Jurkat, Clone E6-1 (cell line): ENCODE data around the gene KIRREL3.

ENCODE experiments used
- DNase-seq: peaks from one replicate; pipeline ENCODE4 v3.0.0-alpha.2; 2011; ENCODE audit warnings: low read depth, low spot score
- H3K4me3 ChIP-seq: 2 replicates; pipeline ENCODE4 v1.5.1; 2011; ENCODE audit warnings: mild to moderate bottlenecking, low read length, control low read depth, moderate library complexity

The KIRREL3 gene

DNA sequence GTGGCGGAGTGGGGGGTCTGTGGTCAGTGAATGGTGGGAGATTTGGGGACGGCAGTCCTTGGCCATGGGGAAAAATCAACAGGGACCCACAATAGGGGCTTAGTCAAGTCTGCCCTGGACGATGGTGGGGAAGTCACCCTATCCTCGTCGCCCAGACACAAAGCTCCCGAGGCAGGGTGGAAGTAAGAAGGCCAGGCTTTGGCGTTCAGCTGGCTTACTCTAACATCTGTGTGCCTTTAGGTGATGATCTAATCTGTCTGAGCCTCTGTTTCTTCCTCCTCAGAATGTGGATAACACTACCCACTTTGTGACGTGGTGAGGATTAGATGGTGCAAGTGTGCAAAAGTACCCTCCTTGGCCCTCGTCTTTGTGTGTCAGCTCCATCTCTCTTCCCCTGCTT lies 452.9 kb downstream of the KIRREL3 start:
- no peak for DNase-seq
- no peak overlapping the region for H3K4me3 ChIP-seq

DNA sequence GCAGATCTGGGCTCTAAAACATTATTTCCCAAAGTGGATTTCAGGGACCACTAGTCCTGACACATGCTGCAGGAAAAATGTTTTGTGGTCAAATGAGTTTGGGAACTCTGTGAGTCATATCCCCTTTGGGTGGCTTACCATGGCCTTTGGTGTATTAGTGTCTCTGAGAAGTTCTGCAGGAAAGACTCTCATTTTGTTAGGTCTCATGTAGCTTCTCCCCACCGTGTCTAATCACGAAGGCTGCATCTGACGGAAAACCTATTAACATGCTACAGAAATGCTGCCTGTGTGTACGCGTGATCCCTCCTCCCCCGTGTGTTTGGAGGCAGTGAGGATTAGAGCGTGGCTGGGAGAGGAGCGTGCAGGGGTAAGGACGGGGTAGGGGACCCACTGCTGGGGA lies 453.4 kb downstream of the KIRREL3 start:
- no peak for DNase-seq
- no peak overlapping the region for H3K4me3 ChIP-seq

DNA sequence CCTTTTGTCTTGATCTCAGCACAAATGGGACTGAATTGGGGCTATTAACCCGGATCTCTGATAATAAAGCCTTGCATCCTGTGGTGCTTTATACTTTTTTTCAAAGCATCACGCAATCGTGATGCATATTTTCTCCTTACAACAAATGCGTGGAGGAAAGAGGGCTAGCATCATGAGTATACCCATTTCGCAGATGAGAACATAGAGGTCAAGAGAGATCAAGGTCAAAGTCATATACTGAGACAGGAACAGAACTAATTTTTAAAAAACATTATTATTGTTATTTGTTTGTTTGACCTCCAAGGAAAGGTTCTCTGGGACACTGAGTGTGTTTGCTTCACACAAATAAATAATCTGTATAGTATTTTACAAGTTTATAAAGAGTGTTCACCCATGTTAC lies 453.9 kb downstream of the KIRREL3 start:
- DNase-seq = no peak
- H3K4me3 ChIP-seq = no peak overlapping the region

DNA sequence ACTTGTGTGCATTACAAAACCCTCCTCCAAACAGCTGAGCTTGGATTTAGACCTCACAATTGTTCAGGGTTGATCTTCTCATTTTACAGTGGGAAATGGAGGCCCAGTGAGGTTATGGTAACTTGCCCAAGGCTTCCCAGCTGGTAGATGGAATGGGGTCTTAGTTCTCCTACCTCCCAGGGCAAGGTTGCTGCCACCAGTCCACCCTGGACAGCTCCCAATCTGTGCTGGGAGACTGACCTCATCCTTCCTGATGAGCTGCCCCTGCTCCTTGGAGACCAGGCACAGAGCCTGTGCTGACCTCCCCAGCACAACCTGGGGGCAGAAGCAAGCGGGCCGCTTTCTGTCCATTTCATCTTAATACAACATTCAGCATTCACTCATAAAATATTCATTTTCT lies 454.4 kb downstream of the KIRREL3 start:
- no peak for DNase-seq
- no peak overlapping the region for H3K4me3 ChIP-seq

DNA sequence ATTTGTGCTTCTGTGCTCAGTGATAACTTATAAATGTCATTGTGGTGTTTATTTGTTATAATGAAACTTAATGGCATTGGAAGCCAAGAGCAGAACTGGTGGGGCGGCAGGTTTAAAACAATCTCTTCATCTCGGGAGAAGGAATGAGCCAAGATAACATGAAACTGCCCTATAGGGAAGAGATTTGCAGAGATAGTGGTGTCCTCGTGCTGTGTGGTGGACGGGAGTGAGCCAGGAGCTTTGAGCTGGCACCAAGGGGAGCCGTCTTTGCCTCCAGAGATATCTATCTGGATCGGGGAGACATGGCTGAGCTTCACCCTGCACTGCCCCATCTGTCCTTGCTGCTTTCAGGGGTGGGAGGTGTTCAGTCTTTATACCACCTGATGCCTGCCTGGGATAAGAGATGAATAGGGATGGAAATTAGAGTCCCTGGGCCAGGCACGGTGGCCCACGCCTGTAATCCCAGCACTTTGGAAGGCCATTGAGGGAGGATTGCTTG lies 455.5 kb downstream of the KIRREL3 start:
- no peak overlapping the region for H3K4me3 ChIP-seq
- no peak for DNase-seq

DNA sequence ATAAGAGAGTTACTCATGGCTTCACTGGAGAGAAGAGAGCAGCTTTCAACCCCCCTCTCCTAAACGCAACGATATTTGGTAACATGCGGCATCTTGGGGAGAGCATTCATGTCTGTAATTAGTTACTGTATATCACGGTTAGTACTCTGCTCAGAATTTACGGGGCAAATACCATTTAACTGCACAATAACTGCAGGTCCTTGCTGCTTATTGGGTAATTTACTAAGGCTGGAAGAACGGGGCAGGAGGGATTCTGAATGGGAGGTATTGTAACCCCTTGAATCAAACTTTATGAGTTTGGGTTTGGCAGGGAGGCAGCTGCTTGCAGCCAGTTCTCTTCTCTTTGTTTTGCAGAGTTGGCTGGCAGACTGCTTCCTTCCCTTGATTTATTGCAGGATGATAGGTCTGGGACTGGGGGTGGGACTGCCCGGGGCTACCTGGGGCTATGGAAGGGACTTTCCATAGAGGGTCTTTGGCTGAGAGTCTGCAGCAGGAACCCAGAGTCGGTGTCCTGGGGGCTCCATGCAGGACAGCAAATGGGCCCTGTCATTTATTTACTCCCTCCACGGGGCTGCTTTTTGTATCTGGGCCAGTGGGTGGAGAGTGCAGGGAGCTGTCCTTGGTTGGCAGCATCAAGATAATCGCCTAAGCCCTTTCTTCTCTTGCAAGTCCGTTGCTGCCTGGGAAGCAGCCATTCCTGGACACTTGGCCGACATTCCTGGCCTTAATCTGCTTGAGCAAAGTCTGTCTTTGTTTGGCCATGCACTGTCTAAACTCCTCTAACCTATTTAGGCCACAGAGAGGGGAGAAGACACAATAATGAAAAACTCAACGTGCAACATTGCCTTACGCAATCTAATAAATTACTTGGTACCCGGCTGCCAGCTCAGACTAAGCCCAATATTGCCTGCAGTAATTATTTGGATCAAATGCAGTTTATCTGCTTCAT lies 456.2 kb downstream of the KIRREL3 start:
- no peak for DNase-seq
- H3K4me3 ChIP-seq = no peak overlapping the region

DNA sequence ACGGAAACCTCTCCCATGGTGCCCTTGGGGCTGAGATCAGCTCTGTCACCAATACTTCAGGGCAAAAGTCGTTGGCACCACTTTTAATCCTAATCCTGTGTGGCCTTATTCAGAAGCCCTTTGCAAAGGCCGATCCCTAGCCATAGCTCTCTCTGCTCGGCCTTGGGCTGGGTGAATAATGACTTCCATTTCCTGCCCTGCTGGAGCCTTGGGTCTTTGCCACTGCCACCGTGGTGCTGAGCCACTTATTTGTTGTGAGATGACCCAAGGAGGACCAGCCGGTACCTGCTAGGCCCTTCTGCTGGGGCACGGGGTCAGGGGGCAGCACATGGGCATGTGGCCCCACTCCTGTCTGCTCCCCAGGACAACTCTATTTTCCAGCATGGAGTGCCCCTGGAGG lies 456.9 kb downstream of the KIRREL3 start:
- no peak overlapping the region for H3K4me3 ChIP-seq
- no peak for DNase-seq

DNA sequence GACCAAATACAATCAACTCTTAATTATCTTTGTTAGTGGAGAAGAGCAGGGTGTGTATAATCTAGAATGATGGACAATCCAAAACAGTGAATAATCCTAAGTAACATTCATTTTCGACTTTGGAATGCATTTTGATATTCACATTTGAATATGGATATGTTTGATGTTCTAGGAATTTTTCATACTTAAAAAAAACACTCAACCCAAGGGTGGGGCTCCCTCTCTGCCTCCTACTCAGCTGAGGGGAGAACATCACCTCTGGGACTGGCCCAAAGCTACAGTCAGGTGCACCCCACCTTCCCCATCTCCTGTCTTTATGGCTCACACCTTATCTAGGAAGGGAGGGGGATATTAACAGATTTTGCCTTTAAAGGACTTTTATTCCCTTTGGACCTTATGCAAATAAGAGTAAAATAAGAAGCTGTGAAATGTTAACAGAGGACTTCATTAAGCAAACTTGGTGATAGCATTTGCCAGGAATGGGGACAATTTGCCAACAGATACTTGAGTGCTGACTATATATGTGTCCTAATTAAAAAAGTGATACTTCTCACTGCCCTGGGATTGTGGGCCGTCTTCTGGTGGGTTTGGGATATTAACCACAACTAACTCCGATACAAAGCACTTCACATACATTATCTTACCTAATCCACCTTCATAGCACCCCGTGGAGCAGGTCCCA lies 458.1 kb downstream of the KIRREL3 start:
- DNase-seq = no peak
- H3K4me3 ChIP-seq = no peak overlapping the region

DNA sequence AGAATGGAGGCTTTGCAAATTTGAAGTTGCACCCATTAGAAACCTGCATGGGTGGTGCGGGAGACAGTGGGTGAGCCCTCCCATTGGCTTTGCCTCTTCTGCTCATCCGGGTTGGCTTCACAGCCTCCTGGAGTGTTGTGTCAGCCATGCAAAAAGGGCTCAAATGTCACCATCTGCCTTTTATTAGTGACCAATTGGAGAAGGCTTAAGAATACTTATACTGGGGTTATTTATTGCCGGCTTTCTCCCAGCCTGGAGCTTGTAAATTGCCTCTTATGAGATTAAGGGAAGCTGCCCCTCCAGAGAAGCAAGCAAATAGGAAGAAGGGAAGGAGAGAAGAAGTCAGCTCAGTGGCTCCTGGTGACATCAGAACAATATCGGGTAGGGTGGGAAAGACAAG lies 462.5 kb downstream of the KIRREL3 start:
- no peak overlapping the region for H3K4me3 ChIP-seq
- DNase-seq = no peak

DNA sequence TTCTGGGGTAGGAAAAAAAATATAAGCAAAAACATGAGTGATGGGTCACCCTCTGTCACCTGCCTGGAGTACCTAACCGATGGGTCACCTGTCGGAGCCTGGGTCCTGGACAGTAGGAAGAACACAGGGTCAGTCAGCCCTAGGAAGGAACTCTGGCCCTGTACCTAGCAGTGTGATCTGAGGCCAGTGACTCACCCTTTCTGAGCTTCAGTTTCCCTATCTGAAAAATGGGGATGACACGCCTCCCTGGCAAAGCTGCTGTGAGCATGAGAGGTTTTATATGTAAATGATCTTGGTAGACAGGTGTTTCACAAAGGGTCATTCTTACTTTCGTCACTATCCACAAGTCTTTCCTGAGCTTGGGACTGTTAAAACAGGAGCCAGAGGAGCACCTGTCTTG lies 463.1 kb downstream of the KIRREL3 start:
- H3K4me3 ChIP-seq = no peak overlapping the region
- DNase-seq = no peak

DNA sequence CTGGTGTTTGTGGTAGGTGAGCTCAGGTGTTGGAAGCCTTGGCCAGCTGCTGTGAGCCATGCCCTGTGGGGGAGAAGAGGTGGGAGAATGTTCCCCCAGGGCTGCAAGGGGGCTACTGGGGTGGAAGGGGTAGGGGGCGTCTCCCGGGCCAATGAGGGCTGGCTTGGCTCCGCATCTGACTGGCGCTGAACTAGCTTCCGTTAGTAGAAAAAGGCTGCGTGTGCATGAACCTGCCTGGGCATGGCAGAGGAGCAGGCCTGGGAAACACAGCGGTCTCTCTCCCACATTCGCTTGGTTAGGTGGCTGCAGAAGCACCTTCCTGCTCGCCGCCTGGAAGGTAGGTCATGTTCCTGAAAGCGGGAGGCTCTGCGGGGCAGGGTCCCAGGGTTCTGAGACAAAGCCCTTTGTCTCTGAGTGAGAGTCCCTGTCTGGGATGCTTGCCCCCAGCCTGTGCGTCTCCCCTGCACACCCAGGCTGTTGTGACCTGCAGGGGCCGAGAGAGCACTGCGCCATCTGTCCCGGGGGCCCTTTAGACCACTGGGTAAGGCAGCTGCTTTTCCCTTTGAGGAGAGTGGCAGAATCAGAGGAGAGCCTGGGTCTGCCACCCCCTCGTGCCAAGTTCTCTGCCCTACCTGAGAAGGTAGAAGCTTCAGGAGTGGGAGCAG lies 466.3 kb downstream of the KIRREL3 start:
- no peak for DNase-seq
- no peak overlapping the region for H3K4me3 ChIP-seq

DNA sequence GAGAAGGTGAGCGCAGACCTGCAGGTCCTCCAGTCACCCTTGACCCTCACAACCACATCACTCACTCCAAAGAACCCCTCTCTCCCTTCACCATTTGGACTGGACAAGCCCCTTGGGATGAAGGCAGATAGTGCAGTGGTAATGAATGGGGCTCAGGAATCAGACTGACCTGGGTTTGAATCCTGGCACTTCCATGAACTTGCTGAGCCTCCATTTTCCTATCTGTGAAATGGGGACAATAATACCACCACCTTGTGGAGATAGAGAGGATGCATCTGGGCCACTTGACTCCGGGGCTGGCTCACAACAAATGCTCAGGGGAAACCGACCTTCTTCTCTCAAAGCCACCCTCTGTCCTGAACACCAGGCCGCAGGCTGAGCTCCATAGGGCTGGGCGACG lies 467.0 kb downstream of the KIRREL3 start:
- no peak for DNase-seq
- no peak overlapping the region for H3K4me3 ChIP-seq

DNA sequence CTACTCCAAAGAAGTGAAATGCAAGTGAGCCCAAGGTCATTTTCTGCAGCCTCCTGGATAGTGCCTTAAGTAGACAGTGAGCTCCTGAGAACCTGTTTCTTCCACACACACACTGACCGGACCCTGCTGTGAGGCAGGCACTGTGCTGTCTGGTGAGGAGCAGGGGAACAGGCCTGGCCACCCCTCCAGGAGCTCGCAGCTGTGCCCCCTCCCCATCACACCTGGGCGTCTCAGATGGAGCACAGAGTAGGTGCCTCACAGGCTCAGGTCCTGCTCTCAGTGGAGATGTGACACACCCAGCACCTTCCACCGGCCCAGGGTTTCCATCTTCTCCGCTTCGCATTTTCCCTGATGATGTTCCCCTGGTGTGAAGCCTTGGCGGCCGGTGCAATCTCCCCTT lies 470.2 kb downstream of the KIRREL3 start:
- H3K4me3 ChIP-seq = no peak overlapping the region
- no peak for DNase-seq

DNA sequence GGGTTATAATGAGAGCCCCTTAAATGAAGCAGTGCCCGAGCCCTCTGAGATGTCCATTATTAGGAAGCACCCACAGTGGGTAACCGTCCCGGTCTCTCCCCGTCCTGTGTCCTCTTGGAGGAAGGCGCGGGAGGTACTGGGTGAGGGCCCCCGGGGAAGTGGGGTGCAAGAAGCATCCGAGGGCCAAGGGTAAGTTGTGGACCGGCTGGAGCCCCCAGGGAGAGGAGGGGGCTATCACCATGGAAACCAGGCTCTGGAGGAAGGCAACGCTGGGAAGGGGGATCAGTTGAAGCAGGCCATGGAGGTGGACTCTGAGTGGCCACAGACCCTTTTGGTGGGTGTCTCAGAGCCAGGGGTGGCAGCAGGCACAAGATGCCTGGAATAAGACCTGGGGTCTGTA lies 471.5 kb downstream of the KIRREL3 start:
- no peak overlapping the region for H3K4me3 ChIP-seq
- no peak for DNase-seq

DNA sequence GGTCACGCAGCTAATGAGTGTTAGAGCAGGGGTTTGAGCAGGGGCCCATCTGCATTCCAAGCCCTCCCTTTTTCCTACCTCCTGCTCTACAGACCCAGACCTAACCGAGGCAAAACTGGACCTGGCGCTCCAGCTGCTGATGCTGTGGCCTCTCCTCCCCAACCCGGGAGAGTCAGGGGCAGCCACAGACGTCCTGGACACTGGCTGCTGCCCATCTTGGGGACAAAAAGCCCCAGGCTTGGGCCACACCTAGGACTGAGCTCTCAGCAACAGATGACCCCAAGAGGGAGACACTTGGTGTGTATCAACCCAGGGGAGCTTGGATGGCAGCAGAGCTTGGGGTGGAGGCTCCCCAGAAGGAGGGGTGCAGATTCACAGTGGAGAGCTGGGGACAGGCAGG lies 472.5 kb downstream of the KIRREL3 start:
- H3K4me3 ChIP-seq = no peak overlapping the region
- no peak for DNase-seq

DNA sequence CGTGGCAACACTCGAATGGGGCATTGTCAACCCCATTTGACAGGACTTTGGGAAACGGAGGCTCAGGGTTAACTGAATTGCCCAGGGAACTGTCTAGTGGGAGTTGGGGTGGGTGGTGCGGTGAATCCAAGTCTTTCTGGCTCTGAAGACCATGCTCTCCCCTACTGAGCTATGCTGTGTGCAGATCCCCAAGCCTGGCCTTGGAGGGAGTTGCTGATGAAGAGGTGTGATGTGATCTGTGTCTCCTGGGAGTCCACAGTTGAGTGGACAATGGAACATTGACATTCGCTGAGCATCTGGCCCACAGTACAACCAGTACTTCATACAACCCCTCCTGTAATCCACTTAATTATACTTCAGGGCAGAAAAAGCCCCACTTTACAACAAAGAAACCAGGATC lies 472.9 kb downstream of the KIRREL3 start:
- no peak overlapping the region for H3K4me3 ChIP-seq
- DNase-seq = no peak

DNA sequence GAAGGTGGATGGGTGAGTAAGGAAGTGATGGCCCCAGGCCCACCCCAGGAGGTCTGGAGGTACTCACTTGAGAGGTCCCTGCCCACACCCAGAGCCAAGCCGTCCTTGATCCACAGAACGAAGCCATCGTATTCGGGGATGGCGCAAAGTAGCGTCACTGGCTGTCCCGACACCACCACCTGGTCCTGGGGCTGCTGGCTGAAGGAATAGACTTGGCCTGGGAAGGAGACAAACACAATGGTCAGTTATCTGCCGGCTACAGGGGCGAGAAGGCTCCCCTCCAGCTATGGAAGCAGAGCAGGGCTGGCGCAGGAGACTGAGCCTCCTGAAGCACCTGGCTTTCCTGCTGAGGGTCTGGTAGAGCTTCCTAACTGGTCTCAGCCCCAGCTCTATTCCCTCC lies 474.1 kb downstream of the KIRREL3 start:
- no peak for DNase-seq
- no peak overlapping the region for H3K4me3 ChIP-seq

DNA sequence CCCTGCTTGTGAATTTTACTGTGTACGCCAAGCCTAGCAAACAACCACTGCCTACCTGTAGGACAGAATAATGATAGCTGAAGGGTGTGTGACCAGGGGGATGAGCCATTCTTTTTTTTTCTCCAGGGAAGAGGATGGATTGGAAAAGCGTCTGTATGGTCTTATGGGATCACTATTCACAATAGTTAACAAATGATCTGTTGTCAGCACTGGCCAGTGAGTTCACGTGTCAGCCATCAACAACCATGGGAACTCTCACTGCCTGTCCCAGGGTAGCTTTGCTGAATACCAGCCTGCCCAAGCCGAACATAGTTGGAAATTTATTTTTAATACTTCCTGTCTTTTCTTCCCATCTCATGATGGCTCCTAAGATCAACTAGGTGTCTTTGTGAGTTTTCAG lies 474.9 kb downstream of the KIRREL3 start:
- DNase-seq = no peak
- no peak overlapping the region for H3K4me3 ChIP-seq

DNA sequence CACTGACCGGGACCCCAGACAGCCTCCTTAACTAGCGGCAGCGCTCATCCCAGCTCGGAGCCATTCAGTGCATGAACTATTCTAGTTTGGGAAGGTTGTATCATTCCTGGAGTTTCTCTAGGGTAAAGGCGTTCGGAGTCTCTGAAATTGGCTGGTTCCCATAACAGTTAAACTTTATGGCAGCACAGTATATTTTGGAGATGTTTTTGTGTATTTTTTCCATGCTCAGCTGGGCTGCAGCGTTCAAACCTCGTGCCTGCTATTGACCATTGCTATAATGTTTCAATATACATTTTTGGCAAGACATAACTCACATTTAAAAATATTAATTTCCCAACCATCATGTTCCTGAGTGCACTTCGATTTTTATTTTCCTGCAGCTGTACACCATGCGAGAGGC lies 475.4 kb downstream of the KIRREL3 start:
- H3K4me3 ChIP-seq = no peak overlapping the region

More for the DNA sequence above, 475.4 kb downstream of the KIRREL3 start:
- DNase-seq = no peak
